Measurements from ENCODE around the gene FGF18. TPM values are rescaled to one million over a fixed set of nuclear protein-coding genes. Genes with fewer than 3 reads are reported as not detected.

Gene FGF18
- polyA plus RNA-seq, 3 donors, result not detected

- no peaks in the 10 kb centered on the region for H3K36me3 Mint-ChIP-seq
- H3K27me3 ChIP-seq (ENCODE audit: control insufficient read depth in 2 of 2, insufficient read depth in 2 of 2, low read length in 2 of 2), result no peaks in the 10 kb centered on the region
- H3K36me3 ChIP-seq (replicated peaks in 1 of 2; ENCODE audit: control insufficient read depth in 1 of 2, insufficient read depth in 2 of 2, low read length in 2 of 2), result no peaks in the 10 kb centered on the region
- peaks cover 0 to 2% (median 0%) of the 10 kb centered on the region in 7 donors for H3K9me3 Mint-ChIP-seq
- H2AFZ ChIP-seq (ENCODE audit: insufficient read depth, low read depth, low read length, poor library complexity, severe bottlenecking), result no peak overlapping the region
- no peak overlapping the region for H3K27ac ChIP-seq (ENCODE audit: low read depth in 1 of 2, low read length in 2 of 2)
- no peak overlapping the region for H3K4me3 Mint-ChIP-seq
- H3K4me1 ChIP-seq (ENCODE audit: control insufficient read depth in 1 of 2, insufficient read depth in 2 of 2, low read length in 2 of 2), result no peaks in the 10 kb centered on the region
- DNase-seq, result no peak
- no peak overlapping the region for H3K4me3 ChIP-seq (replicated peaks in 1 of 3; ENCODE audit: low read depth in 2 of 3, low read length in 3 of 3)
- no peaks in the 10 kb centered on the region for H3K9me3 ChIP-seq (replicated peaks in 1 of 2; ENCODE audit: control insufficient read depth in 1 of 2, insufficient read depth in 1 of 2, low read length in 2 of 2)
- H3K27ac Mint-ChIP-seq, result no peak overlapping the region
- H3K4me2 ChIP-seq (replicated peaks; ENCODE audit: extremely low read depth, low read length, poor library complexity, severe bottlenecking), result no peak overlapping the region
- H4K20me1 ChIP-seq (ENCODE audit: insufficient read depth, low read length), result no peaks in the 10 kb centered on the region
- TF ChIP-seq CTCF (IDR thresholded peaks at IDR 0.05), result no peak
- 72% methylated on average over 5 of the region's 7 CpGs for WGBS (ENCODE audit: insufficient coverage)
- H3K27me3 Mint-ChIP-seq (ENCODE audit: low read depth in 3 of 3), result peaks cover 5% of the 10 kb centered on the region in 3 donors
- no peaks in the 10 kb centered on the region for H3K79me2 ChIP-seq (ENCODE audit: insufficient read depth, low read length)
- intact Hi-C loops (cut with micrococcal nuclease), result no loop called here
- H3K4me1 Mint-ChIP-seq, result no peaks in the 10 kb centered on the region
- no peak overlapping the region for H3K9ac ChIP-seq (ENCODE audit: insufficient read depth, low read length, poor library complexity, severe bottlenecking)
Measured at GRCh38 chr5:171505473-171506043, 86.1 kb downstream of the FGF18 start.

GRCh38 chr5:171506951-171507350 lies 87.5 kb downstream of the FGF18 start:
- Histone ChIP-seq H3K4me1 (ENCODE audit: control insufficient read depth in 1 of 2, insufficient read depth in 2 of 2, low read length in 2 of 2) (no peaks in the 10 kb centered on the region), H4K20me1 (ENCODE audit: insufficient read depth, low read length) (no peaks in the 10 kb centered on the region), H3K9ac (ENCODE audit: insufficient read depth, low read length, poor library complexity, severe bottlenecking) (no peak overlapping the region), H3K4me2 (replicated peaks; ENCODE audit: extremely low read depth, low read length, poor library complexity, severe bottlenecking) (no peak overlapping the region), H3K27ac (ENCODE audit: low read depth in 1 of 2, low read length in 2 of 2) (no peak overlapping the region), H3K4me3 (replicated peaks in 1 of 3; ENCODE audit: low read depth in 2 of 3, low read length in 3 of 3) (no peak overlapping the region), H3K79me2 (ENCODE audit: insufficient read depth, low read length) (no peaks in the 10 kb centered on the region), H3K27me3 (ENCODE audit: control insufficient read depth in 2 of 2, insufficient read depth in 2 of 2, low read length in 2 of 2) (no peaks in the 10 kb centered on the region), H3K36me3 (replicated peaks in 1 of 2; ENCODE audit: control insufficient read depth in 1 of 2, insufficient read depth in 2 of 2, low read length in 2 of 2) (no peaks in the 10 kb centered on the region), H2AFZ (ENCODE audit: insufficient read depth, low read depth, low read length, poor library complexity, severe bottlenecking) (no peak overlapping the region), H3K9me3 (replicated peaks in 1 of 2; ENCODE audit: control insufficient read depth in 1 of 2, insufficient read depth in 1 of 2, low read length in 2 of 2) (no peaks in the 10 kb centered on the region)
- H3K27me3 Mint-ChIP-seq (ENCODE audit: low read depth in 3 of 3), result peaks cover 5% of the 10 kb centered on the region in 3 donors
- H3K4me3 Mint-ChIP-seq, result no peak overlapping the region
- intact Hi-C loops (cut with micrococcal nuclease), result no loop called here
- no CpG with 5 or more reads among the region's 3 CpGs for WGBS (ENCODE audit: insufficient coverage)
- H3K36me3 Mint-ChIP-seq, result no peaks in the 10 kb centered on the region
- H3K4me1 Mint-ChIP-seq, result no peaks in the 10 kb centered on the region
- TF ChIP-seq CTCF (IDR thresholded peaks at IDR 0.05), result no peak
- no peak overlapping the region for H3K27ac Mint-ChIP-seq
- DNase-seq, result no peak
- H3K9me3 Mint-ChIP-seq, result peaks cover 0 to 2% (median 0%) of the 10 kb centered on the region in 7 donors

Small RNAs within 50 kb of the gene (small RNA-seq; reads per million reads assigned to genes)
- gene MIR3912 (ENCODE audit: insufficient read length, low read depth), result not detected

Other genes starting within 250 kb of the FGF18 start
- gene TLX3, start 110.4 kb upstream of the FGF18 start, polyA plus RNA-seq, result not detected
- gene NPM1, start 31.8 kb upstream of the FGF18 start, polyA plus RNA-seq, result 100 to 1,000 TPM; 102 to 191 (median 188) TPM